ENCODE data around the gene ITPR2. TPM values are rescaled to one million over a fixed set of nuclear protein-coding genes. Genes with fewer than 3 reads are reported as not detected.

ITPR2 gene
- total RNA-seq, 1 experiment from 2014 or later = 26.0 TPM

- POLR2A ChIA-PET (ENCODE audit: unreplicated experiment) = no interaction called here
These were observed 27.5 kb downstream of the ITPR2 start for GRCh38 chr12:26805401-26805971.

GRCh38 chr12:26803552-26803951, 29.4 kb downstream of the ITPR2 start:
- intact Hi-C loops (cut with micrococcal nuclease; ENCODE audit: unreplicated experiment) = no loop called here
- BruUV-seq (replicated peaks) = no TSS peak
- CTCF ChIA-PET = no interaction called here
- no peaks in the 10 kb centered on the region for H3K27me3 ChIP-seq (ENCODE audit: insufficient read depth, low read depth)
- H4K20me1 ChIP-seq (ENCODE audit: insufficient read depth) = no peaks in the 10 kb centered on the region
- no peaks in the 10 kb centered on the region for H3K36me3 ChIP-seq (ENCODE audit: low read depth)
- peaks cover 6% of the 10 kb centered on the region for H3K4me1 ChIP-seq (replicated peaks; ENCODE audit: insufficient read depth)
- H3K27ac ChIP-seq = no peak overlapping the region
- peak; percentile 25 to 65 for DNase-seq
- peaks cover 3% of the 10 kb centered on the region; the same call in 1 of the 2 replicates for H3F3A ChIP-seq (ENCODE audit: insufficient read depth, low read depth)
- no peak overlapping the region for H2AFZ ChIP-seq
- POLR2A ChIA-PET (ENCODE audit: unreplicated experiment) = interaction anchor here (0.6 kb wide), 2 partner anchors 30 to 163 kb away, joined by 3 to 10 read pairs; no protein-coding TSS in a partner anchor
- H3K9me3 ChIP-seq (ENCODE audit: insufficient read depth, low read depth) = no peaks in the 10 kb centered on the region
- H3K4me2 ChIP-seq = no peak overlapping the region
- no peaks in the 10 kb centered on the region for H3K79me2 ChIP-seq (ENCODE audit: low read depth)
- no peaks in the 10 kb centered on the region for H3K9me2 ChIP-seq (ENCODE audit: insufficient read depth)
- no peak overlapping the region for H3K4me3 ChIP-seq
- TF ChIP-seq EZH2 (IDR thresholded peaks at IDR 0.05; ENCODE audit: low read depth) = no peak
- TF ChIP-seq CTCF (conservative IDR thresholded peaks at IDR 0.05) = no peak

More at GRCh38 chr12:26805401-26805971, 27.5 kb downstream of the ITPR2 start:
- Histone ChIP-seq H2AFZ (no peak overlapping the region), H3K9me2 (ENCODE audit: insufficient read depth) (no peaks in the 10 kb centered on the region), H3K9me3 (ENCODE audit: insufficient read depth, low read depth) (no peaks in the 10 kb centered on the region), H3K27me3 (ENCODE audit: insufficient read depth, low read depth) (no peaks in the 10 kb centered on the region), H3K4me2 (no peak overlapping the region), H3K27ac (no peak overlapping the region), H3F3A (ENCODE audit: insufficient read depth, low read depth) (peaks cover 3% of the 10 kb centered on the region; the same call in 1 of the 2 replicates), H3K79me2 (ENCODE audit: low read depth) (no peaks in the 10 kb centered on the region), H3K4me1 (replicated peaks; ENCODE audit: insufficient read depth) (peaks cover 6% of the 10 kb centered on the region), H3K36me3 (ENCODE audit: low read depth) (no peaks in the 10 kb centered on the region), H3K4me3 (no peak overlapping the region), H4K20me1 (ENCODE audit: insufficient read depth) (no peaks in the 10 kb centered on the region)
- intact Hi-C loops (cut with micrococcal nuclease; ENCODE audit: unreplicated experiment) = no loop called here
- CTCF ChIA-PET = no interaction called here
- no peak for DNase-seq
- TF ChIP-seq EZH2 (IDR thresholded peaks at IDR 0.05; ENCODE audit: low read depth) = no peak
- no peak for TF ChIP-seq CTCF (conservative IDR thresholded peaks at IDR 0.05)
- no TSS peak for BruUV-seq (replicated peaks)

- no TSS peak for BruUV-seq (replicated peaks)
These were observed 31.5 kb downstream of the ITPR2 start for GRCh38 chr12:26801486-26801885.

More at GRCh38 chr12:26801486-26801885, 31.5 kb downstream of the ITPR2 start:
- H3K79me2 ChIP-seq (ENCODE audit: low read depth) = no peaks in the 10 kb centered on the region
- POLR2A ChIA-PET (ENCODE audit: unreplicated experiment) = no interaction called here
- no peak for DNase-seq
- H3K27ac ChIP-seq = no peak overlapping the region
- no peaks in the 10 kb centered on the region for H4K20me1 ChIP-seq (ENCODE audit: insufficient read depth)
- no peak overlapping the region for H3K4me3 ChIP-seq
- CTCF ChIA-PET = no interaction called here
- no peaks in the 10 kb centered on the region for H3K27me3 ChIP-seq (ENCODE audit: insufficient read depth, low read depth)
- TF ChIP-seq CTCF (conservative IDR thresholded peaks at IDR 0.05) (no peak), EZH2 (IDR thresholded peaks at IDR 0.05; ENCODE audit: low read depth) (no peak)
- H3F3A ChIP-seq (ENCODE audit: insufficient read depth, low read depth) = peaks cover 3% of the 10 kb centered on the region; the same call in 1 of the 2 replicates
- no peaks in the 10 kb centered on the region for H3K9me2 ChIP-seq (ENCODE audit: insufficient read depth)
- H3K9me3 ChIP-seq (ENCODE audit: insufficient read depth, low read depth) = no peaks in the 10 kb centered on the region
- intact Hi-C loops (cut with micrococcal nuclease; ENCODE audit: unreplicated experiment) = no loop called here
- no peak overlapping the region for H3K4me2 ChIP-seq
- peaks cover 6% of the 10 kb centered on the region for H3K4me1 ChIP-seq (replicated peaks; ENCODE audit: insufficient read depth)
- no peaks in the 10 kb centered on the region for H3K36me3 ChIP-seq (ENCODE audit: low read depth)
- no peak overlapping the region for H2AFZ ChIP-seq

All from PC-9 (cell line).